Keratinocyte (primary cell): ENCODE results near the gene DPYSL5.

Experiments
- CTCF ChIP-seq, 3 experiments: IDR thresholded peaks in 1 of 3; conservative IDR thresholded peaks in 1 of 3; optimal IDR thresholded peaks in 1 of 3; 2 replicates in 2 of 3; 3 replicates in 1 of 3; pipeline versions ENCODE3 to v1.5.1; 2011; ENCODE audit warnings: low read length in 3 of 3, mild to moderate bottlenecking in 3 of 3, moderate library complexity in 2 of 3, control low read depth in 1 of 3, inconsistent platforms in 1 of 3; ENCODE audit not compliant: insufficient read depth in 2 of 3; ENCODE audit errors: extremely low read depth in 1 of 3
- EZH2 ChIP-seq: IDR thresholded peaks from one replicate; pipeline ENCODE4 v1.6.1; 2012; ENCODE audit warnings: inconsistent platforms, mild to moderate bottlenecking, low read length, moderate library complexity

- TF ChIP-seq CTCF (optimal IDR thresholded peaks at IDR 0.05 in 1 of 3, IDR thresholded peaks at IDR 0.05 in 1 of 3, conservative IDR thresholded peaks at IDR 0.05 in 1 of 3; ENCODE audit: extremely low read depth in 1 of 3, insufficient read depth in 2 of 3, low read length in 3 of 3) (no peak), EZH2 (no peak)
These were observed 38.8 kb downstream of the DPYSL5 start for GRCh38 chr2:26886736-26887135.
